Endothelial cell of umbilical vein (primary cell): ENCODE data around the gene TOP2A. TPM values are rescaled to one million over a fixed set of nuclear protein-coding genes. Genes with fewer than 3 reads are reported as not detected.

Experiments
- BruUV-seq: library from RNA; stranded (reverse); fragments of 400-500 nt; replicated peaks from 2 replicates; lab custom pipeline; 2021; lab: Mats Ljungman, UMichigan
- CTCF ChIA-PET: fragments of 300-600, 350-600 bp; sonication (Branson Sonifier 250); formaldehyde crosslinking; loops from one replicate; lab custom pipeline; 2021; ENCODE audit warnings: antibody characterized with exemption, inconsistent platforms; lab: Charles Lee
- POLR2A ChIA-PET: fragments of 300-600, 350-600 bp; sonication (Branson Sonifier 250); formaldehyde crosslinking; loops from one replicate; lab custom pipeline; 2021; ENCODE audit warnings: antibody characterized with exemption, inconsistent platforms; lab: Charles Lee
- DNase-seq: peaks from one replicate; pipeline ENCODE4 v3.0.0-alpha.2; 2011; ENCODE audit warnings: low read depth, low spot score
- FAIRE-seq: peaks from 2 replicates; lab custom pipeline; 2011; peaks lifted over from hg19 to GRCh38; lab: Jason Lieb, UNC
- H2AFZ ChIP-seq: 2 replicates; pipeline ENCODE4 v1.6.0; 2012; ENCODE audit warnings: low read depth, low read length, control low read depth, inconsistent platforms
- H3K27ac ChIP-seq: 2 replicates; pipeline ENCODE4 v1.5.1; 2011; ENCODE audit warnings: low read depth, mild to moderate bottlenecking, control low read depth, low read length, moderate library complexity; ENCODE audit not compliant: insufficient read depth
- H3K27me3 ChIP-seq, 2 experiments: 2 replicates each; pipeline versions ENCODE4 v1.6.0 to v1.6.1; 2011; ENCODE audit warnings: low read length in 2 of 2, mixed read lengths in 1 of 2; ENCODE audit not compliant: control insufficient read depth in 2 of 2, insufficient read depth in 2 of 2
- H3K36me3 ChIP-seq, 2 experiments: 2 replicates in 1 of 2; 3 replicates in 1 of 2; pipeline ENCODE4 v1.5.1; 2011; ENCODE audit warnings: low read length in 2 of 2, mild to moderate bottlenecking in 1 of 2, moderate library complexity in 1 of 2; ENCODE audit not compliant: control insufficient read depth in 2 of 2, insufficient read depth in 2 of 2; ENCODE audit errors: extremely low read depth in 1 of 2
- H3K4me1 ChIP-seq: 3 replicates; pipeline ENCODE4 v1.5.1; 2011; ENCODE audit warnings: mild to moderate bottlenecking, low read length; ENCODE audit not compliant: control insufficient read depth, insufficient read depth; ENCODE audit errors: extremely low read depth
- H3K4me2 ChIP-seq: 2 replicates; pipeline ENCODE4 v1.6.1; 2011; ENCODE audit warnings: low read length, control low read depth, mixed read lengths; ENCODE audit not compliant: insufficient read depth
- H3K4me3 ChIP-seq, 3 experiments: fragments of 200-600 bp in 1 of 3; sonication (generic), shearing (Covaris generic) in 1 of 3; replicated peaks in 1 of 3; 2 replicates each; pipeline ENCODE4 v1.5.1; 2011 to 2016; ENCODE audit warnings: control low read depth in 3 of 3, low read length in 3 of 3, mild to moderate bottlenecking in 2 of 3, inconsistent platforms in 1 of 3, low read depth in 1 of 3, moderate library complexity in 1 of 3; ENCODE audit not compliant: insufficient read depth in 1 of 3
- H3K79me2 ChIP-seq: 2 replicates; pipeline ENCODE4 v1.6.0; 2012; ENCODE audit warnings: low read length, inconsistent platforms; ENCODE audit not compliant: control insufficient read depth, insufficient read depth
- H3K9ac ChIP-seq: replicated peaks from 2 replicates; pipeline ENCODE3; 2011; ENCODE audit warnings: low read length, control low read depth; ENCODE audit not compliant: insufficient read depth; ENCODE audit errors: extremely low read depth
- H3K9me1 ChIP-seq: replicated peaks from 3 replicates; pipeline ENCODE4 v1.6.0; 2011; ENCODE audit warnings: mild to moderate bottlenecking, low read length; ENCODE audit not compliant: control insufficient read depth, insufficient read depth; ENCODE audit errors: extremely low read depth
- H3K9me3 ChIP-seq: replicated peaks from 2 replicates; pipeline ENCODE4 v1.5.1; 2012; ENCODE audit warnings: low read length, inconsistent platforms; ENCODE audit not compliant: control insufficient read depth, insufficient read depth
- H4K20me1 ChIP-seq: replicated peaks from 2 replicates; pipeline ENCODE3; 2011; ENCODE audit warnings: mild to moderate bottlenecking, low read length; ENCODE audit not compliant: control insufficient read depth, insufficient read depth; ENCODE audit errors: extremely low read depth
- CTCF ChIP-seq, 2 donors: IDR thresholded peaks; 1 replicate in 1 of 2; 2 replicates in 1 of 2; pipeline ENCODE4 v1.5.1; 2011; ENCODE audit warnings: low read length in 2 of 2, mild to moderate bottlenecking in 2 of 2, moderate library complexity in 2 of 2, control low read depth in 1 of 2, inconsistent platforms in 1 of 2, low read depth in 1 of 2; ENCODE audit not compliant: insufficient read depth in 1 of 2; ENCODE audit errors: extremely low read depth in 1 of 2
- EZH2 ChIP-seq: IDR thresholded peaks from 2 replicates; pipeline ENCODE4 v1.6.1; 2012; ENCODE audit warnings: borderline replicate concordance, low read depth, mild to moderate bottlenecking, moderate library complexity, low read length, inconsistent platforms; ENCODE audit not compliant: severe bottlenecking
- FOS ChIP-seq: IDR thresholded peaks from 2 replicates; pipeline ENCODE4 v1.6.1; 2011; ENCODE audit warnings: mild to moderate bottlenecking, low read length, moderate library complexity, borderline replicate concordance; ENCODE audit not compliant: insufficient read depth
- GATA2 ChIP-seq: IDR thresholded peaks from 2 replicates; pipeline ENCODE4 v1.7.0; 2011; ENCODE audit warnings: low read depth, mild to moderate bottlenecking, moderate library complexity, mixed read lengths, low read length; ENCODE audit not compliant: insufficient read length, insufficient read depth
- JUN ChIP-seq: IDR thresholded peaks from 2 replicates; pipeline ENCODE4 v1.6.1; 2011; ENCODE audit warnings: borderline replicate concordance, low read depth; ENCODE audit not compliant: insufficient read length, insufficient read depth
- MYC ChIP-seq: IDR thresholded peaks from one replicate; pipeline ENCODE4 v1.6.1; 2011; ENCODE audit warnings: mild to moderate bottlenecking, low read depth, low read length
- POLR2A ChIP-seq: IDR thresholded peaks from 2 replicates; pipeline ENCODE4 v1.6.1; 2012; ENCODE audit warnings: low read depth, mild to moderate bottlenecking, control low read depth, low read length
- POLR2AphosphoS5 ChIP-seq: IDR thresholded peaks from 2 replicates; pipeline ENCODE4 v1.6.1; 2012; ENCODE audit warnings: low read depth, mild to moderate bottlenecking, control low read depth, low read length, moderate library complexity; ENCODE audit not compliant: insufficient read depth
- dilution Hi-C: fragments of 300-500 bp; cut with MboI; formaldehyde crosslinking; loops from one replicate; pipeline ENCODE4 v1.15.0; 2019; ENCODE audit warnings: low sequenced_read_pairs; ENCODE audit not compliant: extremely low pct_ligation_motif_present
- intact Hi-C: fragments of 100-400 bp; cut with micrococcal nuclease; formaldehyde crosslinking; loops from one replicate; pipeline ENCODE4 v1.10.0; 2022
- polyA plus RNA-seq, 4 experiments: library from polyadenylated mRNA; depleted of rRNA in 3 of 4; stranded (reverse) in 3 of 4; unstranded in 1 of 4; fragments of >200 nt; gene quantifications; 2 replicates each; pipeline versions ENCODE4 v1.2.1 to v1.2.3, GENCODE V29; 2011 to 2012; ENCODE audit warnings: missing spikeins in 1 of 4
- total RNA-seq: library from RNA; stranded (reverse); gene quantifications from 2 replicates; pipeline ENCODE4 v1.2.3, GENCODE V29; 2021
- TF ChIP-seq, protein P1 (sequence below): IDR thresholded peaks from 2 replicates; pipeline ENCODE4 v1.6.1; 2011; ENCODE audit not compliant: insufficient read depth, insufficient read length

TOP2A gene
- total and polyA plus RNA-seq, 2 donors (not counting 3 experiments of a cell fraction or from before 2014, with no cell fraction given): 31.3 to 160 TPM

- H3K4me1 ChIP-seq: peaks cover 7% of the 10 kb centered on the region
- H3K36me3 ChIP-seq: no peaks in the 10 kb centered on the region
- ChIA-PET POLR2A (no interaction called here), CTCF (interaction anchor here (1.0 to 18.3 kb wide), 8 partner anchors 15 to 195 kb away, joined by 3 to 530 read pairs (median 8); partner anchors contain the start of genes IGFBP4 and RARA)
- no peaks in the 10 kb centered on the region for H3K9me3 ChIP-seq
- no peak overlapping the region for H3K9ac ChIP-seq
- FAIRE-seq (no peak), DNase-seq (no peak)
- H3K27me3 ChIP-seq: no peaks in the 10 kb centered on the region
- H4K20me1 ChIP-seq: no peaks in the 10 kb centered on the region
- H3K79me2 ChIP-seq: no peaks in the 10 kb centered on the region
- no peaks in the 10 kb centered on the region for H3K9me1 ChIP-seq
- H3K27ac ChIP-seq: no peak overlapping the region
- intact Hi-C loops (no loop called here), dilution Hi-C loops (no loop called here)
- H3K4me2 ChIP-seq: no peak overlapping the region
- no peak for TF ChIP-seq EZH2
- TF ChIP-seq GATA2: no peak
- no peak for TF ChIP-seq JUN
- TF ChIP-seq, protein P1, sequence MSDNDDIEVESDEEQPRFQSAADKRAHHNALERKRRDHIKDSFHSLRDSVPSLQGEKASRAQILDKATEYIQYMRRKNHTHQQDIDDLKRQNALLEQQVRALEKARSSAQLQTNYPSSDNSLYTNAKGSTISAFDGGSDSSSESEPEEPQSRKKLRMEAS: no peak
- TF ChIP-seq CTCF (IDR thresholded peaks at IDR 0.05; ENCODE audit: extremely low read depth in 1 of 2, insufficient read depth in 1 of 2, low read depth in 1 of 2, low read length in 2 of 2): no peak
- TF ChIP-seq FOS: no peak
- no peak for TF ChIP-seq POLR2AphosphoS5
- no peak for TF ChIP-seq POLR2A
- no peak for TF ChIP-seq MYC
- BruUV-seq: TSS peak; percentile 18
- H3K4me3 ChIP-seq: no peak overlapping the region
- H2AFZ ChIP-seq: no peak overlapping the region
Observed at GRCh38 chr17:40364906-40365305, 52.8 kb downstream of the TOP2A start.
